ENCODE measurements around the gene LCE1A. TPM values are rescaled to one million over a fixed set of nuclear protein-coding genes. Genes with fewer than 3 reads are reported as not detected.

Gene LCE1A
- total RNA-seq, 1 donor from 2014 or later, result not detected

GRCh38 chr1:152842556-152842955 is 15.3 kb downstream of the LCE1A start, which contains the start of gene LCE6A:
Gene LCE6A, plus strand, starts transcription at chr1:152842856. Its CDS starts 665 bp downstream, at chr1:152843521.
- peaks cover 1% of the 10 kb centered on the region for H3K27me3 Mint-ChIP-seq (ENCODE audit: unreplicated experiment)
- TF ChIP-seq, protein P1, sequence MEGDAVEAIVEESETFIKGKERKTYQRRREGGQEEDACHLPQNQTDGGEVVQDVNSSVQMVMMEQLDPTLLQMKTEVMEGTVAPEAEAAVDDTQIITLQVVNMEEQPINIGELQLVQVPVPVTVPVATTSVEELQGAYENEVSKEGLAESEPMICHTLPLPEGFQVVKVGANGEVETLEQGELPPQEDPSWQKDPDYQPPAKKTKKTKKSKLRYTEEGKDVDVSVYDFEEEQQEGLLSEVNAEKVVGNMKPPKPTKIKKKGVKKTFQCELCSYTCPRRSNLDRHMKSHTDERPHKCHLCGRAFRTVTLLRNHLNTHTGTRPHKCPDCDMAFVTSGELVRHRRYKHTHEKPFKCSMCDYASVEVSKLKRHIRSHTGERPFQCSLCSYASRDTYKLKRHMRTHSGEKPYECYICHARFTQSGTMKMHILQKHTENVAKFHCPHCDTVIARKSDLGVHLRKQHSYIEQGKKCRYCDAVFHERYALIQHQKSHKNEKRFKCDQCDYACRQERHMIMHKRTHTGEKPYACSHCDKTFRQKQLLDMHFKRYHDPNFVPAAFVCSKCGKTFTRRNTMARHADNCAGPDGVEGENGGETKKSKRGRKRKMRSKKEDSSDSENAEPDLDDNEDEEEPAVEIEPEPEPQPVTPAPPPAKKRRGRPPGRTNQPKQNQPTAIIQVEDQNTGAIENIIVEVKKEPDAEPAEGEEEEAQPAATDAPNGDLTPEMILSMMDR (IDR thresholded peaks at IDR 0.05; ENCODE audit: unreplicated experiment), result no peak

GRCh38 chr1:152855661-152856060 is 28.4 kb downstream of the LCE1A start:
- Mint-ChIP-seq H3K9me3 (ENCODE audit: unreplicated experiment) (no peaks in the 10 kb centered on the region), H3K27ac (ENCODE audit: unreplicated experiment) (no peak overlapping the region), H3K4me3 (ENCODE audit: unreplicated experiment) (no peak overlapping the region), H3K36me3 (ENCODE audit: low read depth, unreplicated experiment) (no peaks in the 10 kb centered on the region), H3K4me1 (ENCODE audit: unreplicated experiment) (no peaks in the 10 kb centered on the region), H3K27me3 (ENCODE audit: unreplicated experiment) (no peaks in the 10 kb centered on the region)
- TF ChIP-seq, protein P1 (IDR thresholded peaks at IDR 0.05; ENCODE audit: unreplicated experiment), result no peak
- no peak for DNase-seq (ENCODE audit: low spot score)

More at GRCh38 chr1:152842556-152842955, 15.3 kb downstream of the LCE1A start, which contains the start of gene LCE6A:
- Mint-ChIP-seq H3K4me3 (ENCODE audit: unreplicated experiment) (no peak within 1 kb of the TSS), H3K9me3 (ENCODE audit: unreplicated experiment) (no peaks in the 10 kb centered on the region), H3K27ac (ENCODE audit: unreplicated experiment) (no peak within 1 kb of the TSS), H3K4me1 (ENCODE audit: unreplicated experiment) (no peaks in the 10 kb centered on the region), H3K36me3 (ENCODE audit: low read depth, unreplicated experiment) (no peaks in the 10 kb centered on the region)
- no peak for DNase-seq (ENCODE audit: low spot score)

- H3K27me3 Mint-ChIP-seq (ENCODE audit: unreplicated experiment), result no peaks in the 10 kb centered on the region
- H3K4me3 Mint-ChIP-seq (ENCODE audit: unreplicated experiment), result no peak overlapping the region
- H3K36me3 Mint-ChIP-seq (ENCODE audit: low read depth, unreplicated experiment), result no peaks in the 10 kb centered on the region
- no peak for DNase-seq (ENCODE audit: low spot score)
- no peak overlapping the region for H3K27ac Mint-ChIP-seq (ENCODE audit: unreplicated experiment)
- no peaks in the 10 kb centered on the region for H3K4me1 Mint-ChIP-seq (ENCODE audit: unreplicated experiment)
- TF ChIP-seq, protein P1 (IDR thresholded peaks at IDR 0.05; ENCODE audit: unreplicated experiment), result no peak
- H3K9me3 Mint-ChIP-seq (ENCODE audit: unreplicated experiment), result no peaks in the 10 kb centered on the region
These were observed 30.8 kb downstream of the LCE1A start for GRCh38 chr1:152858062-152858461.

DNA sequence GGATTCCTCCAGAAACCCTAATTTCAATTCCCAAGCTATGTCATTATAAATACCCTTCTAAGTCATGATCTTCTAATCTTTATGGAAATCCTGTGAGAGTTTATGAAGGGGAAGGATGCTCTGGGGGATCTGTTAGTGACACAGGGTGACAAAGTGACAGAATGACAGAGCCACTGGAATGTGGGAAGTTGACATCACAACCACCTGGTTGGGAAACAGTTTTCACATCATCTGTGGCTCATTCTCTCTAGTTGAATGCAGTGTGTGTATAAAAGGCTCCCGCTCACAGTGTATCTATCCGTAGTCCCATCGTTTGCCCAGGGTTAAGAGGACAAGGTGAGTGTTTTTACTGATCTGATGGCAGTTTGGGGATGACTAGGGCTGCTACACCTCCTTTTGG is 32.4 kb downstream of the LCE1A start, which contains the start of gene LCE7A:
TSS of gene LCE7A (plus strand) at position 301 of the 400 bp plus-strand sequence. CDS start 702 bp downstream, outside the sequence.
- Mint-ChIP-seq H3K4me1 (ENCODE audit: unreplicated experiment) (no peaks in the 10 kb centered on the region), H3K27ac (ENCODE audit: unreplicated experiment) (no peak within 1 kb of the TSS), H3K36me3 (ENCODE audit: low read depth, unreplicated experiment) (no peaks in the 10 kb centered on the region), H3K4me3 (ENCODE audit: unreplicated experiment) (no peak within 1 kb of the TSS), H3K9me3 (ENCODE audit: unreplicated experiment) (no peaks in the 10 kb centered on the region), H3K27me3 (ENCODE audit: unreplicated experiment) (no peaks in the 10 kb centered on the region)
- TF ChIP-seq, protein P1 (IDR thresholded peaks at IDR 0.05; ENCODE audit: unreplicated experiment), result no peak
- no peak for DNase-seq (ENCODE audit: low spot score)

DNA sequence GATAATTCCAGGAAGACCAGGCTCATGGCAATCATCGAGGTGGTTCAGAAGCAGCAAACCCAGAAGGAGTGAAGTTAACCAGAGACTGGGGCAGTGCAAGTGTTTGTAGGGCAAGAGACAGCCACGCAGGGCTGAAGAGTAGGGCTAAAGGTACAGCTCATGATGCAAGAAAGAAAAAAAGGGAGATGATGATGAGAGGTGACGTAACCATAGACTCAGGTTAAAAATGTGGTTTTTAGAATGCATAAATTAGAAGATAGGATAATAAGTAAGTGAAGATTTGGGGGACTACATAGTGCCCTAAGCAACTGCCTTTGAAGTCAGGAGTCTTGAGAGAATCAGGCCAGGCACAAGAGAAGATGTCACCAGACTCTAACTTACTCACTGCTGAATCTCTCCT is 32.9 kb downstream of the LCE1A start:
- Mint-ChIP-seq H3K36me3 (ENCODE audit: low read depth, unreplicated experiment) (no peaks in the 10 kb centered on the region), H3K9me3 (ENCODE audit: unreplicated experiment) (no peaks in the 10 kb centered on the region), H3K27ac (ENCODE audit: unreplicated experiment) (no peak overlapping the region), H3K27me3 (ENCODE audit: unreplicated experiment) (no peaks in the 10 kb centered on the region), H3K4me1 (ENCODE audit: unreplicated experiment) (no peaks in the 10 kb centered on the region), H3K4me3 (ENCODE audit: unreplicated experiment) (no peak overlapping the region)
- no peak for DNase-seq (ENCODE audit: low spot score)
- TF ChIP-seq, protein P1 (IDR thresholded peaks at IDR 0.05; ENCODE audit: unreplicated experiment), result no peak

Data from endothelial cell (in vitro differentiated cells).